Left lung (tissue), 10 donors: Measurements from ENCODE around the gene CTTNBP2NL. TPM values are rescaled to one million over a fixed set of nuclear protein-coding genes. Genes with fewer than 3 reads are reported as not detected.

Experiments
- ATAC-seq: fragments of 200-7000 bp; cut with Tn5 transposase; one replicate; pipeline ENCODE4 v1.9.1; 2020; ENCODE audit warnings: moderate library complexity
- DNase-seq, 4 donors: peaks; one replicate each; pipeline ENCODE4 v3.0.0-alpha.2; 2013 to 2020
- H3K27ac ChIP-seq, 2 donors: fragments of 200-600 bp; sonication (generic) in 1 of 2; one replicate each; pipeline versions ENCODE4 v1.5.0 to v1.8.0; 2020 to 2021
- H3K27me3 ChIP-seq, 2 donors: fragments of 200-600 bp; sonication (generic) in 1 of 2; one replicate each; pipeline versions ENCODE4 v1.5.0 to v1.8.0; 2020 to 2021
- H3K36me3 ChIP-seq, 2 donors: fragments of 200-600 bp; sonication (generic) in 1 of 2; one replicate each; pipeline versions ENCODE4 v1.5.0 to v1.8.0; 2020 to 2021
- H3K4me1 ChIP-seq, 2 donors: fragments of 200-600 bp; one replicate each; pipeline ENCODE4 v1.8.0; 2021
- H3K4me3 ChIP-seq, 2 donors: fragments of 200-600 bp; sonication (generic) in 1 of 2; one replicate each; pipeline versions ENCODE4 v1.5.0 to v1.8.0; 2020 to 2021; ENCODE audit warnings: mild to moderate bottlenecking in 1 of 2
- H3K9me3 ChIP-seq, 2 donors: fragments of 200-600 bp; sonication (generic) in 1 of 2; one replicate each; pipeline versions ENCODE4 v1.5.0 to v1.8.0; 2020 to 2021
- CTCF ChIP-seq, 2 donors: fragments of 200-600 bp; sonication (generic) in 1 of 2; IDR thresholded peaks; one replicate each; pipeline versions ENCODE4 v1.5.0 to v1.8.0; 2021; ENCODE audit warnings: antibody characterized with exemption in 2 of 2
- intact Hi-C, 2 donors: fragments of 100-400 bp; cut with DNase I; formaldehyde crosslinking; loops; one replicate each; pipeline versions ENCODE4 v1.11.2 to v1.14.2; 2022
- polyA plus RNA-seq, 6 donors: library from polyadenylated mRNA; unstranded; fragments of 120-200 nt; gene quantifications; one replicate each; pipeline ENCODE4 v1.2.1, GENCODE V29; 2013; ENCODE audit not compliant: insufficient read length in 6 of 6
- total RNA-seq, 2 donors: library from RNA; stranded (reverse); fragmentation: NEBNext Ultra II Directional; extraction: Animal tissue kit (Norgen Biotek cat#: 25700); gene quantifications; one replicate each; pipeline ENCODE4 v1.2.1, GENCODE V29; 2021
- donor health status: DM: no; HTN: yes; CAD: no.
- donor health status: DM: no; HTN: no; CAD: no.

CTTNBP2NL gene
- total and polyA plus RNA-seq, 8 donors = 34.6 to 49.2 (median 39.4) TPM

- H3K36me3 ChIP-seq = no peaks in the 10 kb centered on the region
- no peak overlapping the region for H3K27ac ChIP-seq
- no peak for TF ChIP-seq CTCF (IDR thresholded peaks at IDR 0.05)
- peaks cover 0 to 6% of the 10 kb centered on the region in 2 donors for H3K4me1 ChIP-seq
- DNase-seq (no peak), ATAC-seq (no peak)
- intact Hi-C loops = no loop called here
- H3K27me3 ChIP-seq = no peaks in the 10 kb centered on the region
- no peaks in the 10 kb centered on the region for H3K9me3 ChIP-seq
- H3K4me3 ChIP-seq = no peak overlapping the region
Observed at GRCh38 chr1:112406771-112407170, 10.8 kb downstream of the CTTNBP2NL start.

- Histone ChIP-seq H3K36me3 (peaks cover 0 to 18% of the 10 kb centered on the region in 2 donors), H3K27me3 (no peaks in the 10 kb centered on the region), H3K9me3 (no peaks in the 10 kb centered on the region), H3K4me1 (peaks cover 0 to 10% of the 10 kb centered on the region in 2 donors), H3K4me3 (no peak overlapping the region), H3K27ac (no peak overlapping the region)
- intact Hi-C loops = no loop called here
- no peak for ATAC-seq
- DNase-seq = no peak
- TF ChIP-seq CTCF (IDR thresholded peaks at IDR 0.05) = no peak
Observed at GRCh38 chr1:112409414-112409813, 13.4 kb downstream of the CTTNBP2NL start.

- Histone ChIP-seq H3K4me3 (no peak overlapping the region), H3K36me3 (peaks cover 0 to 26% of the 10 kb centered on the region in 2 donors), H3K27ac (no peak overlapping the region), H3K9me3 (no peaks in the 10 kb centered on the region), H3K4me1 (peaks cover 0 to 5% of the 10 kb centered on the region in 2 donors), H3K27me3 (no peaks in the 10 kb centered on the region)
- no peak for TF ChIP-seq CTCF (IDR thresholded peaks at IDR 0.05)
- intact Hi-C loops = no loop called here
- ATAC-seq = no peak
- DNase-seq = no peak
Observed at GRCh38 chr1:112410673-112411072, 14.7 kb downstream of the CTTNBP2NL start.

GRCh38 chr1:112417271-112417670 lies 21.3 kb downstream of the CTTNBP2NL start:
- DNase-seq (no peak), ATAC-seq (no peak)
- H3K36me3 ChIP-seq = peaks cover 0 to 47% of the 10 kb centered on the region in 2 donors
- no peaks in the 10 kb centered on the region for H3K27me3 ChIP-seq
- H3K27ac ChIP-seq = no peak overlapping the region
- no peak for TF ChIP-seq CTCF (IDR thresholded peaks at IDR 0.05)
- H3K9me3 ChIP-seq = no peaks in the 10 kb centered on the region
- H3K4me3 ChIP-seq = no peak overlapping the region
- no peaks in the 10 kb centered on the region for H3K4me1 ChIP-seq
- intact Hi-C loops = no loop called here

DNA sequence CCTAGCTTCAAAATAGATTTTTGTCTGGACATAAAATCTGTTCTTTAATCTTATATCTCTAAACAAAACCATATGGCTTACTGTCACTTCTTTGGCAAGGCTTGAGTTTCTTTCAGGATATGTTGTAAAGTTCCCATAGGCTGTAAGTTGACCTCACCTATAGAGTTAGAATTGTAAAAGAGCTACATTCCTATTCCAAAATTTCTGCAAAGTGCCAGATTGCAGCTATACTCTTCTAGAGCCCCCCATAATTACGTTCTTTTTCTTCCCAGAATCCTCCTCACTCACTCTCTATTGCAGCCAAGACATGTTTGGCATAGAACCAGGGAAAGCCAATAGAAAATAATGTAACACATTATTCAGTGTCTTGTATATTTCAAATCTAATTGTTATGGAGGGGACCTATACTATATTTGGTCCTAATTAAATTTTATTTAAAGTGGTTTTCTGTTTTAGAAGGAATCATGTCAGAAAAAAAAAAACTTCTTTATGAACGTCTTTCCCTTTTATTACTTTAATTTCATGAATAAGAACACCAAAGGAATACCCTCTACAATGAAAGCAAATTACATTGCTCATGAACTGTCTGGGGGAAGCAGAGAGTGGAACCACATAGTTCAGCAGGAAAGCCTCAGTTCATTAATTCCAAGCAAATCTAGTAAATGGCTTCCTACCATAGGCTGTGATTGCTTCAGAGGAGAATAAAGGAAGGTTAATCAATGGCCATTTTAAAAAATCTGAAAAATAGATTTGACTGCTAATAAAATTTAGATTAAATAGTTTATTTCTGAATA lies 22.3 kb downstream of the CTTNBP2NL start:
- intact Hi-C loops = no loop called here
- H3K27me3 ChIP-seq = no peaks in the 10 kb centered on the region
- TF ChIP-seq CTCF (IDR thresholded peaks at IDR 0.05) = no peak
- no peak overlapping the region for H3K27ac ChIP-seq
- H3K4me3 ChIP-seq = no peak overlapping the region
- no peak for DNase-seq
- H3K36me3 ChIP-seq = peaks cover 0 to 44% of the 10 kb centered on the region in 2 donors
- no peaks in the 10 kb centered on the region for H3K9me3 ChIP-seq
- ATAC-seq = no peak
- no peaks in the 10 kb centered on the region for H3K4me1 ChIP-seq
